Measurements from ENCODE around the gene GHRHR. TPM values are rescaled to one million over a fixed set of nuclear protein-coding genes. Genes with fewer than 3 reads are reported as not detected.

The GHRHR gene
- polyA plus RNA-seq, 1 donor, result not detected

DNA sequence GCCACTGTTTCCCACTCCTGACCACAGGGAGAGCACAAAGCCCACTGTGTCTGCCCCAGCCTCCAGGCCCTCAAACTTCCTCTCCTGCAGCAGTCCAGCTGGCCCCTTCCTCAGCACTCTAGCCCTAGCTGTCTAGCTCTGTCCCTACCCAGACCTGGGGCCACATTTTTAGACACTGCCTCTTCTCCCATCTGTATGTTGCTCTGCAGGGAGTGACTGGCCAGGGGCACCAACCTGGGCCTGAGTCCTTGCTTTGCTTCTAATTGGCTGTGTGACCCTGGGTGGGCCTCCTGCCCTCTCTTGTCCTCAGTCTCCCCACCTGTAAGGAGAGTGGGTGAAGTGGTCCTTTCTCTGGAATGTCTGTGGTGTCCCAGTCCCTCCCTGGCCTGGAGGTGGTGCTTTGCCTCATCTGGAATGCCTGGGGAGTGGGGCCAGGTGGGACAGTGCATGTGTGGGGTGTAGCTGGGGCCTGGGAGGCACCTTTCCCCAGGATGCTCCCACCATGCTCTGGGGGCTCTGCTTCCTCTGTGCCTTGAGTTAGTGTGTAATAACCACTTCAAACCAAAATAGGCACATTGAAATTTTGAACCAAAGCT, 27.0 kb upstream of the GHRHR start:
- Histone ChIP-seq H3K9me3 (ENCODE audit: control insufficient read depth, low read depth, low read length) (no peaks in the 10 kb centered on the region), H3K36me3 (ENCODE audit: control insufficient read depth, insufficient read depth, low read length) (no peaks in the 10 kb centered on the region), H3K4me1 (ENCODE audit: control insufficient read depth, insufficient read depth, low read length) (peaks cover 23% of the 10 kb centered on the region), H3K4me3 (ENCODE audit: low read length) (no peak overlapping the region), H3K27me3 (ENCODE audit: control insufficient read depth, insufficient read depth, low read length) (no peaks in the 10 kb centered on the region), H3K27ac (ENCODE audit: low read length) (peak overlapping the region; percentile 77)
- DNase-seq, result no peak

- Histone ChIP-seq H3K9me3 (ENCODE audit: control insufficient read depth, low read depth, low read length) (no peaks in the 10 kb centered on the region), H3K36me3 (ENCODE audit: control insufficient read depth, insufficient read depth, low read length) (no peaks in the 10 kb centered on the region), H3K4me1 (ENCODE audit: control insufficient read depth, insufficient read depth, low read length) (peaks cover 23% of the 10 kb centered on the region), H3K4me3 (ENCODE audit: low read length) (no peak overlapping the region), H3K27ac (ENCODE audit: low read length) (peak overlapping the region; percentile 77), H3K27me3 (ENCODE audit: control insufficient read depth, insufficient read depth, low read length) (no peaks in the 10 kb centered on the region)
- 0% methylated on average over 1 of the region's 3 CpGs for WGBS (ENCODE audit: insufficient coverage, low lambda C conversion rate)
- DNase-seq, result peak; percentile 61 to 86
Observed at GRCh38 chr7:30937416-30937815, 26.3 kb upstream of the GHRHR start.

DNA sequence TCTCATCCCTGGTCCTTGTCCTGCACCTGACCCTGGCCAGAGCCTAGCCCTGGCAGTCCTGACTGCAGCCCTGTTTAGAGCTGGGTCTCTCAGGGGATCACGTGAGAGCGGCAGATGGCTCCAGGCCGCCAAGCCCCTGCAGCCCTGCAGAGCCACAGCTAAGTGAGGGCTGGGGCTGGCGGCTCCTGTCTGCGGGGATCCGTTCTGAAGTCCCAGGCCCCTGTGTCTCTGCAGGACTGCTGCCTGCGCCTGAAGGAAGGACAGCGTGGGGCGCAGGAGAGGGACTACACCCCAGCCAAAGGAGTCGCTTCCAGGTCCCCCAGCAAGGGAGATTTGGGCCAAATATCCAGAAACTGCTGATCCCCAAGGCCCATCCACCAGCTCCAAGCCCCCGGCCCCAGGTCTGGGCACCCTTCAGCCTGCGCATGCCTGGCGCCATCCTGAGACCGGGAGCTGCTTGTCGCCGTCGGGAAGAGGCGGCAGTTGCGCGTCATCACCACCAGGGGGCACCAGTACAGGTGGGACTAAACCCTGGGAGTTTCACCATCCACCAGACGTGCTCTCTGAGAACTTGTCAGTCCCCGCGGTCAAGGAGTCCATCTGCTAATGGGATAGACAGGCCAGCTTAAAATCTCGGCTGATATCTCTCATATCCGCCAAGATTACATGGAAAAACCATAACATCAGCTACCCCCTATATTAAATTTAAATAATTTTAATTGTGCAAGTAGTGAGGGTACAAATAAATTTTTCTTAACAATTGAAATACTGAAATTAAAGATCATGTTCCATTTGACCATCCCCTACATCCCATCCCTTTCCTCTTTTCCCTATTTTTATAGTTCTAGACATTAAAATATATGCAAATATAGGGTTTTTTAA, 25.1 kb upstream of the GHRHR start:
- Histone ChIP-seq H3K36me3 (ENCODE audit: control insufficient read depth, insufficient read depth, low read length) (no peaks in the 10 kb centered on the region), H3K27ac (ENCODE audit: low read length) (peak overlapping the region; percentile 76), H3K4me3 (ENCODE audit: low read length) (peak overlapping the region; percentile 20), H3K27me3 (ENCODE audit: control insufficient read depth, insufficient read depth, low read length) (no peaks in the 10 kb centered on the region), H3K9me3 (ENCODE audit: control insufficient read depth, low read depth, low read length) (no peaks in the 10 kb centered on the region), H3K4me1 (ENCODE audit: control insufficient read depth, insufficient read depth, low read length) (peaks cover 23% of the 10 kb centered on the region)
- no CpG with 5 or more reads among the region's 25 CpGs for WGBS (ENCODE audit: insufficient coverage, low lambda C conversion rate)
- peak; percentile 87 for DNase-seq

DNA sequence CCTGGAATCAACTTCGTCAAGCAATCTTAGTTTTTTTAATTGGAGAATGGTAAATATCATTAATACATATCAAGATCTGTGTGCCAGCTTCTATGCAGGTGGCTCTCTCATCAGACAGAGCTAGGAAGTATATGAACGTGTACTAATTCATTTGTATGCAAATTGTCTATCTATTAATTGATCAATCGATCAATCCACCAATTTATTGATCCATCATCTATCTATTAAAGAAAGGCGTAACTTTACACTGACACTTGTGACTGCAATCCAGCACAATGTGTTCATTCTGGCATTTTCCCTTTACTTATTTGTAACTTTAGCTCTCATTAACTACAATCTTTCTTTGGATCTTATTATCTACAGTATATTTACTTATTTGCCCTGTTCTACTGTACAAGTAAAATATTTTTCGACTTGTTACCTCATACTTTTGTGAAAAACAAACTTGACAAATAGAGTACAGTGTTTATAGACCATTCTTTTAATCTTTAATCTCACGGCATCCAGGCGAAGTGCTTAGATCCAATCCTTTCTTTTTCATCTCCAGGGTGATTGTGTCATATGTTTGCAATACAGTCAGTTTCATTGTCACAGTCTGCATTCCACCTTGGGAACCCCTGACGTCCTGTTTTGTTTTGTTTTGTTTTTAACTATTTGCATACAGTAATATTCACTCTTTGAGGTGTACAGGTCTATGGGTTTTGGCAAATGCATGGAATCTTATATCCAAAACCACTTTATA, 22.0 kb upstream of the GHRHR start:
- Histone ChIP-seq H3K4me1 (ENCODE audit: control insufficient read depth, insufficient read depth, low read length) (peaks cover 20% of the 10 kb centered on the region), H3K36me3 (ENCODE audit: control insufficient read depth, insufficient read depth, low read length) (no peaks in the 10 kb centered on the region), H3K27ac (ENCODE audit: low read length) (peak overlapping the region; percentile 52), H3K27me3 (ENCODE audit: control insufficient read depth, insufficient read depth, low read length) (no peaks in the 10 kb centered on the region), H3K9me3 (ENCODE audit: control insufficient read depth, low read depth, low read length) (peaks cover 4% of the 10 kb centered on the region), H3K4me3 (ENCODE audit: low read length) (no peak overlapping the region)
- peak; percentile 29 to 70 for DNase-seq
- WGBS (ENCODE audit: insufficient coverage, low lambda C conversion rate), result 46% methylated on average over 5 of the region's 8 CpGs

- Histone ChIP-seq H3K36me3 (ENCODE audit: control insufficient read depth, insufficient read depth, low read length) (no peaks in the 10 kb centered on the region), H3K27ac (ENCODE audit: low read length) (no peak overlapping the region), H3K9me3 (ENCODE audit: control insufficient read depth, low read depth, low read length) (peaks cover under 1% of the 10 kb centered on the region), H3K4me1 (ENCODE audit: control insufficient read depth, insufficient read depth, low read length) (peaks cover 8% of the 10 kb centered on the region), H3K4me3 (ENCODE audit: low read length) (no peak overlapping the region), H3K27me3 (ENCODE audit: control insufficient read depth, insufficient read depth, low read length) (no peaks in the 10 kb centered on the region)
- no peak for DNase-seq
Observed at GRCh38 chr7:30950197-30950596, 13.6 kb upstream of the GHRHR start.

DNA sequence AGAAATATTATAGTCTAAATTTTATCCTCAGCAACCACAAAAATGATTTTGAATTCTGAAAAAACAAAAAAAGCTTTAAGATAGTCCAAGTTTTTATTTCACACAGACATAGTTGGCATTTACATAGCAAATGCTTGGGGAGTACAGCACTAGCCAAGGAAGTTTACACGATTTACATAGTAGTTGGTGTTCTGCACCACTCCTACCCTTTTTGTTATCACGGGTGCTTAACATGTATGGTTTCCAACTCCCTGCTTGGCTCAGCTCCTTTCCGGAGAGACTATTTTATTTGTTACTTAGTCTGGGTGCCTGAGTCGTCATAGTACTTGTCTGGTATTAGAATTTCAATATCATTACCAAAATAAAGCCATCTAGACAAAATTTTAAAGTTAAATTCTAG, 8.8 kb upstream of the GHRHR start:
- H3K36me3 ChIP-seq (ENCODE audit: control insufficient read depth, insufficient read depth, low read length), result no peaks in the 10 kb centered on the region
- H3K9me3 ChIP-seq (ENCODE audit: control insufficient read depth, low read depth, low read length), result peaks cover 4% of the 10 kb centered on the region
- peaks cover 4% of the 10 kb centered on the region for H3K4me1 ChIP-seq (ENCODE audit: control insufficient read depth, insufficient read depth, low read length)
- H3K4me3 ChIP-seq (ENCODE audit: low read length), result no peak overlapping the region
- no peaks in the 10 kb centered on the region for H3K27me3 ChIP-seq (ENCODE audit: control insufficient read depth, insufficient read depth, low read length)
- H3K27ac ChIP-seq (ENCODE audit: low read length), result no peak overlapping the region
- no peak for DNase-seq
- WGBS (ENCODE audit: insufficient coverage, low lambda C conversion rate), result 75% methylated on average over 2 of the region's 4 CpGs

DNA sequence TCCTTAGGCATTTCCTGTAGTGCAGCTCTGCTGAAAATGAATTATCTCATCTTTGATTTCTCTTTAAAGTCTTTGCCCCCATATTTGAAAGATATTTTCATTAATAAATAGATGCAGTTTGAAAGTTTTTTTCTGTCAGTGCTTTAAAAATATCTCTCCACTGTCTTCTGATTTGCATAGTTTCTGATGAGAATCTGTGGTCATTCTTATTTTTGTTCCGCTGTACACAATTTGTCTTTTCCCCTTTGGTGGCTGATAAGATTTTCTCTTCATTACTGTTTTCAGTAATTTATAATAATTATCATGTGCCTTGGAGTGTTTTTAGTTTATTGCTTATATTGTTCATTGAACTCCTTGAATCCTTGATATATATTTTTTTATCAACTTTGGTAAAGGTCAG, 7.0 kb upstream of the GHRHR start:
- peaks cover 4% of the 10 kb centered on the region for H3K9me3 ChIP-seq (ENCODE audit: control insufficient read depth, low read depth, low read length)
- H3K36me3 ChIP-seq (ENCODE audit: control insufficient read depth, insufficient read depth, low read length), result no peaks in the 10 kb centered on the region
- no peak overlapping the region for H3K4me3 ChIP-seq (ENCODE audit: low read length)
- no peaks in the 10 kb centered on the region for H3K27me3 ChIP-seq (ENCODE audit: control insufficient read depth, insufficient read depth, low read length)
- 86% methylated on average over 1 of the region's 1 CpG for WGBS (ENCODE audit: insufficient coverage, low lambda C conversion rate)
- H3K27ac ChIP-seq (ENCODE audit: low read length), result no peak overlapping the region
- no peaks in the 10 kb centered on the region for H3K4me1 ChIP-seq (ENCODE audit: control insufficient read depth, insufficient read depth, low read length)
- DNase-seq, result no peak

GRCh38 chr7:30965372-30965771, 1.6 kb downstream of the GHRHR start:
- Histone ChIP-seq H3K9me3 (ENCODE audit: control insufficient read depth, low read depth, low read length) (no peaks in the 10 kb centered on the region), H3K27ac (ENCODE audit: low read length) (no peak overlapping the region), H3K4me1 (ENCODE audit: control insufficient read depth, insufficient read depth, low read length) (no peaks in the 10 kb centered on the region), H3K27me3 (ENCODE audit: control insufficient read depth, insufficient read depth, low read length) (no peaks in the 10 kb centered on the region), H3K36me3 (ENCODE audit: control insufficient read depth, insufficient read depth, low read length) (no peaks in the 10 kb centered on the region), H3K4me3 (ENCODE audit: low read length) (no peak overlapping the region)
- WGBS (ENCODE audit: insufficient coverage, low lambda C conversion rate), result 85% methylated on average over 3 of the region's 4 CpGs
- DNase-seq, result no peak

GRCh38 chr7:30965883-30966282, 2.1 kb downstream of the GHRHR start:
- H3K4me1 ChIP-seq (ENCODE audit: control insufficient read depth, insufficient read depth, low read length), result no peaks in the 10 kb centered on the region
- no peaks in the 10 kb centered on the region for H3K36me3 ChIP-seq (ENCODE audit: control insufficient read depth, insufficient read depth, low read length)
- DNase-seq, result no peak
- WGBS (ENCODE audit: insufficient coverage, low lambda C conversion rate), result no CpG with 5 or more reads among the region's 9 CpGs
- H3K9me3 ChIP-seq (ENCODE audit: control insufficient read depth, low read depth, low read length), result no peaks in the 10 kb centered on the region
- H3K27me3 ChIP-seq (ENCODE audit: control insufficient read depth, insufficient read depth, low read length), result no peaks in the 10 kb centered on the region
- no peak overlapping the region for H3K27ac ChIP-seq (ENCODE audit: low read length)
- H3K4me3 ChIP-seq (ENCODE audit: low read length), result no peak overlapping the region

DNA sequence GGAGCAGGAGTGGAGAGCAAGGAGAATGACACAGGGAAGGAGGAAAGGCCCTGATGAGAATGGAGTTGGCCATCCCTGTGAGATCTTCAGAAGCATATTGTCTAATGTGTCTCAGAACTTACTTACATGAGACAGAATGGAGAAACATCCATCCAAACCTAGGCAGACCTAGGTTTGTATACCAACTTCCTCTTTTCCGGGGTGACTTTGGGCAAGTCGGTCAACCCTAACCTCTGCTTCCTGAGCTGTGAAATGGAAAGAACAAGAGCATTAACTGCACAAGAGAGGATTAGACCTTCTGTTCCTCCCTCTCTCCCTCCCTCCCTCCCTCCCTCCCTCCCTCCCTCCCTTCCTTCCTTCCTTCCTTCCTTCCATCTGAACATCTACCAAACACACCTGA, 4.5 kb downstream of the GHRHR start:
- H3K4me3 ChIP-seq (ENCODE audit: low read length), result no peak overlapping the region
- H3K4me1 ChIP-seq (ENCODE audit: control insufficient read depth, insufficient read depth, low read length), result no peaks in the 10 kb centered on the region
- no CpG with 5 or more reads among the region's 2 CpGs for WGBS (ENCODE audit: insufficient coverage, low lambda C conversion rate)
- no peaks in the 10 kb centered on the region for H3K9me3 ChIP-seq (ENCODE audit: control insufficient read depth, low read depth, low read length)
- no peak overlapping the region for H3K27ac ChIP-seq (ENCODE audit: low read length)
- DNase-seq, result no peak
- no peaks in the 10 kb centered on the region for H3K36me3 ChIP-seq (ENCODE audit: control insufficient read depth, insufficient read depth, low read length)
- H3K27me3 ChIP-seq (ENCODE audit: control insufficient read depth, insufficient read depth, low read length), result no peaks in the 10 kb centered on the region

Data from large intestine (tissue), 3 donors.